Heart right ventricle (tissue), 16 donors: ENCODE measurements around the gene TTC8. TPM values are rescaled to one million over a fixed set of nuclear protein-coding genes. Genes with fewer than 3 reads are reported as not detected.
"Not testable (repeated sequence)": the region's sequence is repeated elsewhere in the genome, so short reads cannot be mapped to it uniquely, and the experiment has no call there.

Experiments
- ATAC-seq, 8 donors: fragments of 200-7000 bp; cut with Tn5 transposase; one replicate each; pipeline ENCODE4 v1.9.1; 2020; ENCODE audit warnings: mild to moderate bottlenecking in 8 of 8, moderate library complexity in 8 of 8, moderate number of reproducible peaks in 1 of 8
- DNase-seq, 2 donors: peaks; one replicate each; pipeline ENCODE4 v3.0.0-alpha.2; 2020
- H3K27ac ChIP-seq, 10 donors: fragments of 200-600 bp; sonication (generic) in 2 of 10; one replicate each; pipeline versions ENCODE4 v1.5.0 to v1.8.0; 2020 to 2022; ENCODE audit warnings: mild to moderate bottlenecking in 3 of 10
- H3K27me3 ChIP-seq, 7 donors: fragments of 200-600 bp; one replicate each; pipeline ENCODE4 v1.8.0; 2021 to 2022; ENCODE audit warnings: mild to moderate bottlenecking in 2 of 7
- H3K36me3 ChIP-seq, 9 donors: fragments of 200-600 bp; sonication (generic) in 1 of 9; one replicate each; pipeline versions ENCODE4 v1.5.0 to v1.8.0; 2020 to 2022; ENCODE audit warnings: mild to moderate bottlenecking in 2 of 9
- H3K4me1 ChIP-seq, 9 donors: fragments of 200-600 bp; sonication (generic) in 1 of 9; one replicate each; pipeline versions ENCODE4 v1.5.0 to v1.8.0; 2020 to 2022; ENCODE audit warnings: mild to moderate bottlenecking in 4 of 9
- H3K4me3 ChIP-seq, 10 donors: fragments of 200-600 bp; sonication (generic) in 2 of 10; one replicate each; pipeline versions ENCODE4 v1.5.0 to v1.8.0; 2020 to 2022; ENCODE audit warnings: mild to moderate bottlenecking in 7 of 10, moderate library complexity in 2 of 10
- H3K9me3 ChIP-seq, 11 donors: fragments of 200-600 bp in 10 of 11; sonication (generic) in 2 of 11; one replicate each; pipeline versions ENCODE4 v1.5.0 to v1.8.0; 2013 to 2022; ENCODE audit warnings: mild to moderate bottlenecking in 2 of 11, control low read depth in 1 of 11, moderate library complexity in 1 of 11
- CTCF ChIP-seq, 9 donors: fragments of 200-600 bp; sonication (generic) in 2 of 9; IDR thresholded peaks; one replicate each; pipeline versions ENCODE4 v1.5.0 to v1.8.0; 2021 to 2022; ENCODE audit warnings: antibody characterized with exemption in 9 of 9, mild to moderate bottlenecking in 5 of 9, moderate library complexity in 1 of 9
- WGBS, 2 donors: extraction: QIAGEN DNeasy Blood & Tissue Kit; methylation state at CpG; one replicate each; pipeline ENCODE4 v1.1.7; 2013; ENCODE audit warnings: inconsistent platforms in 1 of 2; 5-methylcytosine and 5-hydroxymethylcytosine counted together
- intact Hi-C, 10 donors: fragments of 100-400 bp; cut with DNase I; formaldehyde crosslinking; loops; one replicate each; pipeline versions ENCODE4 v1.11.1 to v1.14.2; 2022
- polyA plus RNA-seq, 2 donors: library from polyadenylated mRNA; stranded (reverse); fragments of 200-250 nt; gene quantifications; one replicate each; pipeline ENCODE4 v1.2.3, GENCODE V29; 2013
- total RNA-seq, 10 donors: library from RNA; stranded (reverse); fragmentation: NEBNext Ultra II Directional in 3 of 10; extraction: Animal tissue kit (Norgen Biotek cat#: 25700) in 3 of 10; gene quantifications; one replicate each; pipeline versions ENCODE4 v1.2.1 to v1.2.4, GENCODE V29; 2021 to 2023
- donor health status: Arrhythmogenic right ventricular cardiomyopathy.
- donor health status: ischemic (EF 13 %, LVEDD 7.1; RV severe dilation, severe dysfunction).
- donor health status: healthy with polysubstance abuse.
- donor health status: DM: no; HTN: yes; CAD: no.
- donor health status: DM: no; HTN: no; CAD: no.
- donor health status: ischemic (EF 25% LVEDD 6.9; RV normal size, moderate dysfunction).
- donor health status: ischemic (EF 25% LVEDD 5.7; RV mildly dilated, moderate dysfunction).
- donor health status: healthy.
- donor health status: DM: yes; HTN: yes; CAD: no.
- donor health status: Ischemic cardiomyopathy.
- donor health status: ischemic (EF 35%, LVEDD 5.7; RV mildly dilated, moderate dysfunction).
- donor health status: nonischemic (EF 11% LVEDD 7.7; RV severe dilation, severe dysfunction).
- donor health status: DM: yes; HTN: yes; CAD: no.
- donor health status: PGD.
- donor health status: ischemic (EF 29% LVEDD 5.4; RV normal size, mild dysfunction).
- donor health status: nonischemic (EF 23%, LVEDD 6.1; RV moderate dilation, normal function).

The TTC8 gene
- total and polyA plus RNA-seq, 12 donors: 3.8 to 16.0 (median 11.9) TPM

GRCh38 chr14:88852632-88853031 is 28.2 kb downstream of the TTC8 start:
- Histone ChIP-seq H3K4me3 (no peak overlapping the region), H3K27ac (no peak overlapping the region), H3K27me3 (no peaks in the 10 kb centered on the region), H3K9me3 (no peaks in the 10 kb centered on the region), H3K4me1 (no peaks in the 10 kb centered on the region), H3K36me3 (peaks cover 0 to 34% (median 0%) of the 10 kb centered on the region in 9 donors)
- 68 to 69% methylated on average over 1 of the region's 1 CpG for WGBS, 2 donors
- intact Hi-C loops: loop anchor here in 1 of 10 donors (10.0 kb wide), 1 partner anchor 188 kb away; no protein-coding TSS in a partner anchor
- TF ChIP-seq CTCF (IDR thresholded peaks at IDR 0.05): no peak
- ATAC-seq: no peak
- no peak for DNase-seq

- Histone ChIP-seq H3K36me3 (peaks cover 0 to 39% (median 0%) of the 10 kb centered on the region in 9 donors), H3K27me3 (no peaks in the 10 kb centered on the region), H3K27ac (no peak overlapping the region), H3K9me3 (no peaks in the 10 kb centered on the region), H3K4me1 (no peaks in the 10 kb centered on the region), H3K4me3 (no peak overlapping the region)
- no peak for TF ChIP-seq CTCF (IDR thresholded peaks at IDR 0.05)
- intact Hi-C loops: loop anchor here in 1 of 10 donors (10.0 kb wide), 1 partner anchor 188 kb away; no protein-coding TSS in a partner anchor
- ATAC-seq (no peak), DNase-seq (no peak)
These were observed 28.7 kb downstream of the TTC8 start for GRCh38 chr14:88853129-88853528.

- 86 to 95% methylated on average over 1 of the region's 1 CpG for WGBS, 2 donors
- Histone ChIP-seq H3K36me3 (peaks cover 0 to 67% (median 5%) of the 10 kb centered on the region in 9 donors), H3K4me1 (no peaks in the 10 kb centered on the region), H3K27ac (no peak overlapping the region), H3K4me3 (no peak overlapping the region), H3K9me3 (peaks cover 0 to 6% (median 0%) of the 10 kb centered on the region in 11 donors), H3K27me3 (no peaks in the 10 kb centered on the region)
- ATAC-seq: no peak
- no peak for DNase-seq
- intact Hi-C loops: loop anchor here in 1 of 10 donors (10.0 kb wide), 1 partner anchor 192 kb away; no protein-coding TSS in a partner anchor
- TF ChIP-seq CTCF (IDR thresholded peaks at IDR 0.05): no peak
These were observed 32.4 kb downstream of the TTC8 start for GRCh38 chr14:88856786-88857366.

- DNase-seq, H3K4me1 ChIP-seq, H3K4me3 ChIP-seq, H3K27ac ChIP-seq, H3K27me3 ChIP-seq, H3K9me3 ChIP-seq, ATAC-seq: not testable (repeated sequence)
- WGBS, 2 donors: 97 to 98% methylated on average over 3 of the region's 3 CpGs
- intact Hi-C loops: loop anchor here in 1 of 10 donors (10.0 kb wide), 1 partner anchor 193 kb away; no protein-coding TSS in a partner anchor
- H3K36me3 ChIP-seq: peaks cover 0 to 70% (median 5%) of the 10 kb centered on the region in 9 donors
These were observed 33.4 kb downstream of the TTC8 start for GRCh38 chr14:88857861-88858260.

GRCh38 chr14:88859118-88859517 is 34.7 kb downstream of the TTC8 start:
- 97 to 98% methylated on average over 2 of the region's 2 CpGs for WGBS, 2 donors

More at GRCh38 chr14:88859118-88859517, 34.7 kb downstream of the TTC8 start:
- not testable (repeated sequence) for H3K27ac ChIP-seq, H3K27me3 ChIP-seq, DNase-seq, ATAC-seq, H3K4me1 ChIP-seq, H3K9me3 ChIP-seq, H3K4me3 ChIP-seq
- peaks cover 0 to 69% (median 5%) of the 10 kb centered on the region in 9 donors for H3K36me3 ChIP-seq
- intact Hi-C loops: loop anchor here in 1 of 10 donors (10.0 kb wide), 1 partner anchor 194 kb away; no protein-coding TSS in a partner anchor
